Measurements from ENCODE around the gene SMURF2. TPM values are rescaled to one million over a fixed set of nuclear protein-coding genes. Genes with fewer than 3 reads are reported as not detected.

Gene SMURF2
- total RNA-seq, 1 donor = 90.5 TPM

GRCh38 chr17:64551461-64551860, 110.6 kb downstream of the SMURF2 start:
- peaks cover 67% of the 10 kb centered on the region for H3K79me2 ChIP-seq (ENCODE audit: insufficient read depth, low read length)
- H3K9me3 ChIP-seq (ENCODE audit: low read depth, low read length) = no peaks in the 10 kb centered on the region
- H3K27ac ChIP-seq (ENCODE audit: low read depth, low read length) = no peak overlapping the region
- H4K20me1 ChIP-seq (ENCODE audit: insufficient read depth, low read length) = peaks cover 9% of the 10 kb centered on the region
- H3K4me3 ChIP-seq (ENCODE audit: insufficient read depth, low read length) = no peak overlapping the region
- no peak overlapping the region for H2AFZ ChIP-seq (ENCODE audit: low read length)
- DNase-seq (ENCODE audit: insufficient read length, low spot score, missing footprints) = no peak
- H3K4me2 ChIP-seq (ENCODE audit: insufficient read depth, low read length) = no peak overlapping the region
- no peaks in the 10 kb centered on the region for H3K27me3 ChIP-seq (ENCODE audit: insufficient read depth, low read length)
- peaks cover 100% of the 10 kb centered on the region for H3K36me3 ChIP-seq (ENCODE audit: insufficient read depth, low read length)
- no peaks in the 10 kb centered on the region for H3K4me1 ChIP-seq (ENCODE audit: insufficient read depth, low read length)
- TF ChIP-seq CTCF (IDR thresholded peaks at IDR 0.05; ENCODE audit: extremely low read depth, low read depth, low read length) = no peak

- H4K20me1 ChIP-seq (ENCODE audit: insufficient read depth, low read length) = peaks cover 9% of the 10 kb centered on the region
These were observed 114.8 kb downstream of the SMURF2 start for GRCh38 chr17:64547319-64547718.

GRCh38 chr17:64546716-64547115, 115.4 kb downstream of the SMURF2 start:
- H3K4me2 ChIP-seq (ENCODE audit: insufficient read depth, low read length) = no peak overlapping the region
- no peak overlapping the region for H2AFZ ChIP-seq (ENCODE audit: low read length)
- peaks cover 96% of the 10 kb centered on the region for H3K36me3 ChIP-seq (ENCODE audit: insufficient read depth, low read length)
- no peak for DNase-seq (ENCODE audit: insufficient read length, low spot score, missing footprints)
- no peak overlapping the region for H3K4me3 ChIP-seq (ENCODE audit: insufficient read depth, low read length)
- no peaks in the 10 kb centered on the region for H3K27me3 ChIP-seq (ENCODE audit: insufficient read depth, low read length)
- TF ChIP-seq CTCF (IDR thresholded peaks at IDR 0.05; ENCODE audit: extremely low read depth, low read depth, low read length) = no peak
- H3K79me2 ChIP-seq (ENCODE audit: insufficient read depth, low read length) = peaks cover 51% of the 10 kb centered on the region
- H4K20me1 ChIP-seq (ENCODE audit: insufficient read depth, low read length) = peaks cover 9% of the 10 kb centered on the region
- H3K27ac ChIP-seq (ENCODE audit: low read depth, low read length) = no peak overlapping the region
- peaks cover 2% of the 10 kb centered on the region for H3K4me1 ChIP-seq (ENCODE audit: insufficient read depth, low read length)
- H3K9me3 ChIP-seq (ENCODE audit: low read depth, low read length) = no peaks in the 10 kb centered on the region

More at GRCh38 chr17:64547319-64547718, 114.8 kb downstream of the SMURF2 start:
- H3K4me2 ChIP-seq (ENCODE audit: insufficient read depth, low read length) = no peak overlapping the region
- peaks cover 53% of the 10 kb centered on the region for H3K79me2 ChIP-seq (ENCODE audit: insufficient read depth, low read length)
- H3K4me1 ChIP-seq (ENCODE audit: insufficient read depth, low read length) = peaks cover 2% of the 10 kb centered on the region
- H3K36me3 ChIP-seq (ENCODE audit: insufficient read depth, low read length) = peaks cover 96% of the 10 kb centered on the region
- H2AFZ ChIP-seq (ENCODE audit: low read length) = no peak overlapping the region
- no peak for DNase-seq (ENCODE audit: insufficient read length, low spot score, missing footprints)
- H3K9me3 ChIP-seq (ENCODE audit: low read depth, low read length) = no peaks in the 10 kb centered on the region
- no peaks in the 10 kb centered on the region for H3K27me3 ChIP-seq (ENCODE audit: insufficient read depth, low read length)
- H3K27ac ChIP-seq (ENCODE audit: low read depth, low read length) = peak overlapping the region; percentile 16
- TF ChIP-seq CTCF (IDR thresholded peaks at IDR 0.05; ENCODE audit: extremely low read depth, low read depth, low read length) = no peak
- H3K4me3 ChIP-seq (ENCODE audit: insufficient read depth, low read length) = no peak overlapping the region

- Histone ChIP-seq H3K36me3 (ENCODE audit: insufficient read depth, low read length) (peaks cover 91% of the 10 kb centered on the region), H3K9me3 (ENCODE audit: low read depth, low read length) (no peaks in the 10 kb centered on the region), H3K27ac (ENCODE audit: low read depth, low read length) (no peak overlapping the region), H4K20me1 (ENCODE audit: insufficient read depth, low read length) (peaks cover 13% of the 10 kb centered on the region), H3K4me2 (ENCODE audit: insufficient read depth, low read length) (no peak overlapping the region), H3K27me3 (ENCODE audit: insufficient read depth, low read length) (no peaks in the 10 kb centered on the region), H3K4me1 (ENCODE audit: insufficient read depth, low read length) (peaks cover 2% of the 10 kb centered on the region), H2AFZ (ENCODE audit: low read length) (no peak overlapping the region), H3K4me3 (ENCODE audit: insufficient read depth, low read length) (no peak overlapping the region), H3K79me2 (ENCODE audit: insufficient read depth, low read length) (peaks cover 50% of the 10 kb centered on the region)
- no peak for TF ChIP-seq CTCF (IDR thresholded peaks at IDR 0.05; ENCODE audit: extremely low read depth, low read depth, low read length)
- no peak for DNase-seq (ENCODE audit: insufficient read length, low spot score, missing footprints)
These were observed 117.4 kb downstream of the SMURF2 start for GRCh38 chr17:64544742-64545141.
